ENCODE data around the gene TSPAN2. TPM values are rescaled to one million over a fixed set of nuclear protein-coding genes. Genes with fewer than 3 reads are reported as not detected.

The TSPAN2 gene
- total RNA-seq = under 0.01 and 0.22 TPM in 2 replicates

DNA sequence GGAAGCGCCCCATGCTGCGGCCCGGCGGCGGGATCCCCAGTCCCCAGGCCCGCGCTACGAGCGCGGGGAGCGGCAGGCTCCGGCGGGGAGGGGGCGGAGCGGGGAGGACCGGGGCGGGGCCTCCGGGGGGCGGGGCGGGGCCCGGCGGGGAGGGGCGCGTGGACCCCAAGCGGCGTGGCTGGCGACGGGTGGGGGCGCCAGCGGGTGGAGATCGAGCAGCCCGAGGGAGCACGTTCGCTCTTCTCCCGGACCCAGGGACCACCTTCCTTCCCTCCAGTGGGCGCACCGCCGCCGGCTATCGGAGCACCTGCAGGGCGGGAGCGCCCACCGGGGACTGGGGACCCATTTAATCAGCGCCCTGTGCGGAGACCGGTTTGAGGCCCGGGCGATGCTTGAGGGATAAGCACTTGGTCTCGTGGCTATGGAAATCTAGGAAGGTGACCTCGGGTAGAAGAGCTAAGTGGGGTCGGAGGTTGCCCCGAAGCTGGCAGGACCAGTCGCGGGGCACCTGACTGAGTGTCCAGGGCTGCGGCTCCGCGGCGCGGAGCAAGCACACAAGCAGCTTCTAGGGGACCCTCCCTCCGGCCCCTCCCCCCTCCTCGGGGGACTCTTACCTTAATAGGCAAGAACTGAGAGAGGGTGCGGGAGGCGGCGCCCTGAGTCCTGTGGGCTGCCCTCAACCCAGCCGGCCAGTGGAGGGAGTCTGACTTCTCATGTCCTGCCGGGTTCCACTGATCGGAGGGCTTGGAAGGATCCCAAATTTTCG, at the start of gene TSPAN2:
Gene TSPAN2, minus strand, starts transcription at position 84 of the 766 bp plus-strand sequence. Its CDS starts 71 bp downstream, at position 13.

GRCh38 chr1:115029526-115029925, 59.8 kb downstream of the TSPAN2 start, which contains the start of gene TSHB:
TSS of gene TSHB (plus strand) at chr1:115029826. CDS start at chr1:115033363, 3,537 bp downstream.

Other genes with a start within 250 kb of the TSPAN2 start
- not detected in 2 replicates for gene SYCP1, start 234.6 kb downstream of the TSPAN2 start, total RNA-seq
- gene TSHB, start 59.7 kb downstream of the TSPAN2 start, total RNA-seq = not detected in 2 replicates
- gene NGF, start 248.7 kb upstream of the TSPAN2 start, total RNA-seq = 2.7 and 3.1 TPM in 2 replicates